Heart left ventricle (tissue), 13 donors: ENCODE results near the gene SRGAP1.

Experiments
- CTCF ChIP-seq, 12 donors: fragments of 200-600 bp; sonication (generic) in 4 of 12; IDR thresholded peaks; one replicate each; pipeline versions ENCODE4 v1.5.0 to v1.8.0; 2018 to 2022; ENCODE audit warnings: antibody characterized with exemption in 12 of 12, mild to moderate bottlenecking in 5 of 12
- POLR2A ChIP-seq, 2 donors: fragments of 450-650 bp; IDR thresholded peaks; one replicate each; pipeline ENCODE4 v1.6.1; 2017; ENCODE audit warnings: antibody characterized with exemption in 2 of 2, mild to moderate bottlenecking in 2 of 2, moderate library complexity in 2 of 2
- donor health status: ischemic (EF 13 %, LVEDD 7.1; RV severe dilation, severe dysfunction).
- donor health status: DM: no; HTN: yes; CAD: no.
- donor health status: DM: no; HTN: no; CAD: no.
- donor health status: ischemic (EF 25% LVEDD 6.9; RV normal size, moderate dysfunction).
- donor health status: ischemic (EF 25% LVEDD 5.7; RV mildly dilated, moderate dysfunction).
- donor health status: ischemic (EF 35%, LVEDD 5.7; RV mildly dilated, moderate dysfunction).
- donor health status: nonischemic (EF 11% LVEDD 7.7; RV severe dilation, severe dysfunction).
- donor health status: DM: yes; HTN: yes; CAD: no.
- donor health status: PGD.
- donor health status: ischemic (EF 29% LVEDD 5.4; RV normal size, mild dysfunction).
- donor health status: nonischemic (EF 23%, LVEDD 6.1; RV moderate dilation, normal function).

DNA sequence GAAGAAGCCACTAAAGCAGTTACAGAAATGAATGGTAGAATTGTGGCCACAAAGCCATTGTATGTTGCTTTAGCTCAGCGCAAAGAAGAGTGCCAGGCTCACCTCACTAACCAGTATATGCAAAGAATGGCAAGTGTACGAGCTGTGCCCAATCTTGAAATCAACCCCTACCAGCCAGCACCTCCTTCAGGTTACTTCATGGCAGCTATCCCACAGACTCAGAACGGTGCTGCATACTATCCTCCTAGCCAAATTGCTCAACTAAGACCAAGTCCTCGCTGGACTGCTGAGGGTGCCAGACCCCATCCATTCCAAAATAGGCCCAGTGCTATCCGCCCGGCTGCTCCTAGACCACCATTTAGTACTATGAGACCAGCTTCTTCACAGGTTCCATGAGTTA lies 21.5 kb upstream of the SRGAP1 start:
- TF ChIP-seq CTCF (IDR thresholded peaks at IDR 0.05): no peak
- TF ChIP-seq POLR2A (IDR thresholded peaks at IDR 0.05): no peak
